GM11168 (cell line): ENCODE data around the gene HBA2.
"Not testable (repeated sequence)": the region's sequence is repeated elsewhere in the genome, so short reads cannot be mapped to it uniquely, and the experiment has no call there.

Experiments used
- in situ Hi-C: fragments of 300-500 bp; cut with MboI; formaldehyde crosslinking; loops from one replicate; pipeline ENCODE4 v1.12.0; 2022; ENCODE audit warnings: low sequenced_read_pairs; ENCODE audit not compliant: unreplicated experiment

Gene HBA2

GRCh38 chr16:173211-173854, 657 bp downstream of the HBA2 start:
- in situ Hi-C loops = not testable (repeated sequence)

- in situ Hi-C loops = not testable (repeated sequence)
Observed at GRCh38 chr16:173928-174769, 1.5 kb downstream of the HBA2 start.

- in situ Hi-C loops = no loop called here
Observed at GRCh38 chr16:175011-175949, 2.6 kb downstream of the HBA2 start.

DNA sequence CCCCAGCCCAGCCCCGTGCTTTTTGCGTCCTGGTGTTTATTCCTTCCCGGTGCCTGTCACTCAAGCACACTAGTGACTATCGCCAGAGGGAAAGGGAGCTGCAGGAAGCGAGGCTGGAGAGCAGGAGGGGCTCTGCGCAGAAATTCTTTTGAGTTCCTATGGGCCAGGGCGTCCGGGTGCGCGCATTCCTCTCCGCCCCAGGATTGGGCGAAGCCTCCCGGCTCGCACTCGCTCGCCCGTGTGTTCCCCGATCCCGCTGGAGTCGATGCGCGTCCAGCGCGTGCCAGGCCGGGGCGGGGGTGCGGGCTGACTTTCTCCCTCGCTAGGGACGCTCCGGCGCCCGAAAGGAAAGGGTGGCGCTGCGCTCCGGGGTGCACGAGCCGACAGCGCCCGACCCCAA, 3.3 kb downstream of the HBA2 start:
- in situ Hi-C loops = not testable (repeated sequence)

- in situ Hi-C loops = not testable (repeated sequence)
Observed at GRCh38 chr16:176477-177382, 4.1 kb downstream of the HBA2 start, which contains the start of gene HBA1. TSS of gene HBA1 (plus strand) at chr16:176680. CDS start at chr16:176717, 37 bp downstream.

- in situ Hi-C loops = no loop called here
Observed at GRCh38 chr16:177394-177822, 4.7 kb downstream of the HBA2 start.

- in situ Hi-C loops = no loop called here
Observed at GRCh38 chr16:177981-178667, 5.4 kb downstream of the HBA2 start.

GRCh38 chr16:178668-179015, 6.0 kb downstream of the HBA2 start:
- in situ Hi-C loops = no loop called here

DNA sequence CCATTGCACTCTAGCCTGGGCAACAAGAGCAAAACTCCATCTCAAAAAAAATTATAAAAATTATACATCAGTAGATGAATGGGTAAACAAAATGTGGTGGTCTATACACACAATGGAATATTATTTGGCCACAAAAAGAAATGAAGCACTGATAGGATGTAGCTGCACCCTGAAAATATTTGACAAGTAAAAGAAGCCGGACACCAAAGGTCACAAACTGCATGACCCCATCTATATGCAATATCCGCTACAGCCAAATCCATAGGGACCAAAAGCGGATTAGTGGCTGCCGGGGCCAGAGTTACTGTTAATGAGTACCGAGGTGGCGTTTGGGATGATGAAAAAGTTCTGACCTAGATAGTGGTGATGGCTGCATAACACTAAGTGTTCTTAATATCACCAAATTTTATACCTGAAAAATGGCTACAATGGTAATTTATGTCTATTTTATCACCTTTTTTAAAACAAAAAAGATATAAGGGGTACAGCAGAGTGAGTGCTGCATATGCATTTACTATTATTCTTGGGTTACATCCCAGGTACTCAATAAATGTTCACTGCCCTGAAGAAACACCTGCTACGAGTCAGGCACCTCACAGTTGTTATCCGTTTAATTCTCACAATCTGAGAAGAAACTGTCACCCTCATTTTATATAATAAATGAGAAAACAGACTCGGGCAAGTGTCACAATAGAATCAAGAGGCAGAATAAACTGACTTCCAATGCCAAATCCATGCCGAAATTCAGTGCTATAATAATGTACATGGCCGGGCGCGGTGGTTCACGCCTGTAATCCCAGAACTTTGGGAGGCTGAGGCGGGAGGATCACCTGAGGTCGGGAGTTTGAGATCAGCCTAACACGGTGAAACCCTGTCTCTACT, 6.8 kb downstream of the HBA2 start:
- in situ Hi-C loops = loop anchor here (5.0 kb wide), 1 partner anchor 62 kb away; no protein-coding TSS in a partner anchor

- in situ Hi-C loops = loop anchor here (5.0 kb wide), 1 partner anchor 63 kb away; no protein-coding TSS in a partner anchor
Observed at GRCh38 chr16:180101-180675, 7.5 kb downstream of the HBA2 start, which contains the start of gene HBQ1. TSS of gene HBQ1 (plus strand) at chr16:180459. CDS start at chr16:180487, 28 bp downstream.

GRCh38 chr16:180681-181564, 8.2 kb downstream of the HBA2 start:
- in situ Hi-C loops = loop anchor here (5.0 kb wide), 1 partner anchor 64 kb away; no protein-coding TSS in a partner anchor

- in situ Hi-C loops = loop anchor here (5.0 kb wide), 1 partner anchor 64 kb away; no protein-coding TSS in a partner anchor
Observed at GRCh38 chr16:181565-182021, 8.9 kb downstream of the HBA2 start.

GRCh38 chr16:183005-183404, 10.3 kb downstream of the HBA2 start:
- in situ Hi-C loops = loop anchor here (5.0 kb wide), 1 partner anchor 66 kb away; no protein-coding TSS in a partner anchor

DNA sequence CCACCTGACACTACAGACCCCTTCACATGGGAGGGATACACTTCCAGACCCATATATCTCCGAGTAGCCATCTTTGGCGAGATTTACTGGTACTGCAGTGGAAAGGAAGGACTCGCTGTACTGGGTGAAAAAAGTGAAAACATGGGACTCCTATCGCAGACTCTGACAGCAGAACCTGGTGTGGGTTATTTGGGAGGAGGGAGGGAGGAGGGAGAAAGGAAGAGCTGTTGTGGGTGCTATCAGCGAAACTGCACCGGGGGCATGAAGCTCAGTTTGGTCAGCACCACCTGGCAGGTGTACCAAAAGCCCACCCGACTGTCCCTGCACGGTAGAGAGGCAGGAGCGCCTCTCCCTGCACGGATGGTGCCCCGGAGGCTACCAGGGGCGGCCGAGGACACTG, 12.5 kb downstream of the HBA2 start:
- in situ Hi-C loops = no loop called here

DNA sequence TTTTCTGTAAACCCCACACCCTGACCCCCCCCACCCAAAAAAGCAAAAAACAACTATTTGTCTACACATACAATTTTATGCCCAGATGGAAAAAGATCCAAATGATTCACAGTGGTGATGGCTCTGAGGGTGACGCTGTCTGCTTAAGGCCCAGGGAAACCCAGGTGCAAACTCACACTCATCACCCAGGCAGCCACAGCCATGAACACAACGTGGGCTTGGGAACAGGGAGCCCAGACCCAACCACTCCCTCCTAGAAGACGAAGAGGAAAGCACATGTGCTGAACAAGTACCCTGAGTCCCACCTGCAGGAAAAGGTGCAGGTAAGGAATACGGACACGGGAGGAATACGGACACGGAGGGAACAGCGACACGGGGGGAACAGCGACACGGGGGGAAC, 13.0 kb downstream of the HBA2 start:
- in situ Hi-C loops = no loop called here

DNA sequence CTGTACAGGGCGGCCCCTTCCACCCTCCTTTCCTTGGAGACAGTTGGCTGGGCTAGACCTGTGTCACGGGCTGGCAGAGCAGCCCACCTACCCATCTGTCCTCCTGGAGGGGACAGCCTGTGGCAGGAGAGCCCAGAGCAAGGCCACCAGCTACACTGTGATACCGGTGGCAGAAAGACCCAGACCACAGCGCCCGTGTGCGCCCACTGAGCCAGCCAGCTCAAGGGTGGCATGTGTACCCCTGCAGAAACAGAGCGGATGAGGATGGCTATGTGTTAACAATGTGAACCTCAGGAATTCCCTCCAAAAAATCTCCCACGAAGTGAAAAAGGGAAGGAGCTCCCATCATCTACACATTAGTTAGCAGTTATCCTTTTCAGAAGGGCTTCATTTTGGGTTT, 14.7 kb downstream of the HBA2 start:
- in situ Hi-C loops = no loop called here
